K562 (cell line): ENCODE results near the gene TAS2R13. TPM values are rescaled to one million over a fixed set of nuclear protein-coding genes. Genes with fewer than 3 reads are reported as not detected.

ENCODE experiments used
- AFF4 ChIP-seq: sonication (generic); formaldehyde crosslinking; IDR thresholded peaks from 2 replicates; pipeline ENCODE4 v1.8.0; 2023; ENCODE audit warnings: mild to moderate bottlenecking, missing genetic modification reagents
- DMBX1 ChIP-seq: fragments of 250-450 bp; sonication (Bioruptor Pico); IDR thresholded peaks from 2 replicates; pipeline ENCODE4 v1.8.0; 2022; ENCODE audit warnings: inconsistent platforms, mild to moderate bottlenecking, moderate library complexity, borderline replicate concordance
- GATAD2B ChIP-seq: fragments of 450-650 bp; IDR thresholded peaks from 2 replicates; pipeline ENCODE4 v1.6.1; 2017; ENCODE audit warnings: mild to moderate bottlenecking, borderline replicate concordance
- NR4A1 ChIP-seq, 2 experiments: fragments of 250-450 bp in 1 of 2; fragments of 450-650 bp in 1 of 2; sonication (Bioruptor Pico) in 1 of 2; IDR thresholded peaks; 2 replicates each; pipeline versions ENCODE4 v1.4.0 to v1.6.1; 2016 to 2020; ENCODE audit warnings: mild to moderate bottlenecking in 2 of 2, missing compliant biosample characterization in 1 of 2, missing genetic modification characterization in 1 of 2, moderate library complexity in 1 of 2
- RB1 ChIP-seq: fragments of 450-650 bp; IDR thresholded peaks from 2 replicates; pipeline ENCODE4 v1.6.1; 2017; ENCODE audit warnings: low read depth, mild to moderate bottlenecking
- U2AF1 ChIP-seq: fragments of 200-400 bp; formaldehyde crosslinking; optimal IDR thresholded peaks from 2 replicates; pipeline ENCODE3; 2017; ENCODE audit warnings: mild to moderate bottlenecking, low read depth, low read length, moderate library complexity
- XRCC3 ChIP-seq: fragments of 450-650 bp; IDR thresholded peaks from 2 replicates; pipeline ENCODE4 v1.6.1; 2017; ENCODE audit warnings: mild to moderate bottlenecking, moderate library complexity
- polyA plus RNA-seq, 8 experiments: library from polyadenylated mRNA; depleted of rRNA in 4 of 8; stranded (reverse) in 5 of 8; unstranded in 3 of 8; fragments of >200 nt; fragmentation: Nextera tagmentation in 2 of 8; fragmentation: Illumina TruSeq in 1 of 8; extraction: Ambion mirVana in 2 of 8; extraction: Trizol in 1 of 8; gene quantifications; 2 replicates each; pipeline versions ENCODE4 v1.2.1 to v1.2.3, GENCODE V29; 2011 to 2014; ENCODE audit warnings: inconsistent platforms in 1 of 8, missing spikeins in 1 of 8
- total RNA-seq, 7 experiments: library from RNA; depleted of rRNA in 6 of 7; stranded (reverse); fragments of >200 nt in 6 of 7; fragmentation: Illumina TruSeq in 2 of 7; extraction: Trizol in 2 of 7; gene quantifications; 2 replicates each; pipeline versions ENCODE4 v1.2.1 to v1.2.3, GENCODE V29; 2011 to 2021; ENCODE audit warnings: low replicate concordance in 1 of 7
- TF ChIP-seq, protein P1 (sequence below): fragments of 450-650 bp; IDR thresholded peaks from 2 replicates; pipeline ENCODE4 v1.6.1; 2017; ENCODE audit warnings: antibody characterized with exemption

The TAS2R13 gene
- total and polyA plus RNA-seq, 9 of the 15 experiments (the other 6 are each of a cell fraction or from before 2014, with no cell fraction given), result 0.07 to 1.4 (median 0.52) TPM; not detected in 3

DNA sequence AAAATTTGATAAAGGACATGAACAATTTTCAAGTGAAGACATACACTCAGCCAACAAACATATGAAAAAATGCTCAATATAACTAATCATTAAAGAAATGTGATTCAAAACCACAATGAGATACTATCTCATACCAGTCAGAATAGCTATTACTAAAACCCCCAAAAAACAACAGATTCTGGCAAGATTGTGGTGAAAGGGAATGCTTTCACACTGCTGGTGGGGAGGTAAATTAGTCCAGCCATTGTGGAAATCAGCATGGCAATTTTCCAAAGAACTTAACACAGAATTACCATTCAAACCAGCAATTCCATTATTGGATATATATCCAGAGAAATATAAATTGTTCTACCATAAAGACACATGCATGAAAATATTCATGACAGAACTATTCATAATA lies 48.4 kb upstream of the TAS2R13 start (continued):
- TF ChIP-seq, protein P1, sequence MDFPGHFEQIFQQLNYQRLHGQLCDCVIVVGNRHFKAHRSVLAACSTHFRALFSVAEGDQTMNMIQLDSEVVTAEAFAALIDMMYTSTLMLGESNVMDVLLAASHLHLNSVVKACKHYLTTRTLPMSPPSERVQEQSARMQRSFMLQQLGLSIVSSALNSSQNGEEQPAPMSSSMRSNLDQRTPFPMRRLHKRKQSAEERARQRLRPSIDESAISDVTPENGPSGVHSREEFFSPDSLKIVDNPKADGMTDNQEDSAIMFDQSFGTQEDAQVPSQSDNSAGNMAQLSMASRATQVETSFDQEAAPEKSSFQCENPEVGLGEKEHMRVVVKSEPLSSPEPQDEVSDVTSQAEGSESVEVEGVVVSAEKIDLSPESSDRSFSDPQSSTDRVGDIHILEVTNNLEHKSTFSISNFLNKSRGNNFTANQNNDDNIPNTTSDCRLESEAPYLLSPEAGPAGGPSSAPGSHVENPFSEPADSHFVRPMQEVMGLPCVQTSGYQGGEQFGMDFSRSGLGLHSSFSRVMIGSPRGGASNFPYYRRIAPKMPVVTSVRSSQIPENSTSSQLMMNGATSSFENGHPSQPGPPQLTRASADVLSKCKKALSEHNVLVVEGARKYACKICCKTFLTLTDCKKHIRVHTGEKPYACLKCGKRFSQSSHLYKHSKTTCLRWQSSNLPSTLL, result no peak
- TF ChIP-seq XRCC3 (no peak), GATAD2B (no peak), AFF4 (CRISPR knock-in tag) (no peak), DMBX1 (CRISPR knock-in tag) (no peak), RB1 (no peak), NR4A1 (CRISPR knock-in tag; IDR thresholded peaks at IDR 0.05) (no peak), NR4A1 (tag; IDR thresholded peaks at IDR 0.05) (no peak), U2AF1 (no peak)
